ENCODE data around the gene TMOD2.

DNA sequence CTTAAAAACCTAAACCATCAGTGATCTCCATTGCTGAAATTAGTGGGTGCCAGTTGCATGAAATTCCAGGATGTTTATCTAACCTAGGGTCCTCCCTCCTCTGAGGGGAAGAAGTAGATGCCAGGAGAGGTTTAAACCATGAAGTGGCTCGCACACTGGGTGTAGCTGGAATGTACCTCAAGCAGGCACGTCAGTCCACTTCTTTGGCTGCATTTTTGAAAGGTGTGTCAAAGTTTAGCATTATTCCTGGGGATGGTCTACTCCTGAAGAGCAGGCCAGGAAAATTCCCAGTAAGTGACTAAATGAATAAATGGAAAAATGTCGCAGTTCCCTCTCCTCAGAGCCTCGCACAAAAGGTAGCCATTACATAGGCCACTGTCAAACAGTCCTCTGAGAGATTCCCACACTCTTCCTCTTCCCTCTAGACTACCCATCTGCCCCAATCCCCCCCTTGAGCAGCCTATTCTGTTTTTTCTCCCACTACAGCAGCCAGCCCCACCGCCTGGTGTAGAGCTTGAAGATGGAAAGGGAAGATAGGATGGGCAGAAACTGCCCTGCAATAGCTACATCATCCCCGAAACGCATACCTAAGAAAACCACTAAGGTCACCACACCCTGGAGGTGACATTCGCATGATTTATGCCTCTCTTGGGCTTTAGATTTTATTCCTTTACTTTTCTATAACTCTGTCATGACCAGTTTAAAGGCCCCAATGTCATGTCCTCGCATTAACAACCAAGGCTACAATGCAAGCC, 77.4 kb downstream of the TMOD2 start:
- TF ChIP-seq, protein P1, sequence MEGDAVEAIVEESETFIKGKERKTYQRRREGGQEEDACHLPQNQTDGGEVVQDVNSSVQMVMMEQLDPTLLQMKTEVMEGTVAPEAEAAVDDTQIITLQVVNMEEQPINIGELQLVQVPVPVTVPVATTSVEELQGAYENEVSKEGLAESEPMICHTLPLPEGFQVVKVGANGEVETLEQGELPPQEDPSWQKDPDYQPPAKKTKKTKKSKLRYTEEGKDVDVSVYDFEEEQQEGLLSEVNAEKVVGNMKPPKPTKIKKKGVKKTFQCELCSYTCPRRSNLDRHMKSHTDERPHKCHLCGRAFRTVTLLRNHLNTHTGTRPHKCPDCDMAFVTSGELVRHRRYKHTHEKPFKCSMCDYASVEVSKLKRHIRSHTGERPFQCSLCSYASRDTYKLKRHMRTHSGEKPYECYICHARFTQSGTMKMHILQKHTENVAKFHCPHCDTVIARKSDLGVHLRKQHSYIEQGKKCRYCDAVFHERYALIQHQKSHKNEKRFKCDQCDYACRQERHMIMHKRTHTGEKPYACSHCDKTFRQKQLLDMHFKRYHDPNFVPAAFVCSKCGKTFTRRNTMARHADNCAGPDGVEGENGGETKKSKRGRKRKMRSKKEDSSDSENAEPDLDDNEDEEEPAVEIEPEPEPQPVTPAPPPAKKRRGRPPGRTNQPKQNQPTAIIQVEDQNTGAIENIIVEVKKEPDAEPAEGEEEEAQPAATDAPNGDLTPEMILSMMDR (IDR thresholded peaks at IDR 0.05), result no peak
- TF ChIP-seq EZH2 (IDR thresholded peaks at IDR 0.05) (no peak), EZH2phosphoT487 (IDR thresholded peaks at IDR 0.05) (no peak)
